AML-193 (cell line): ENCODE data around the gene BMPR1A.
A peak's percentile ranks its signal among the peaks of the same experiment; 100 is the strongest.

Experiments
- DNase-seq, 2 experiments: peaks; one replicate each; lab custom pipeline; 2025; lab: John Stamatoyannopoulos, UW

Gene BMPR1A

GRCh38 chr10:86765548-86765947 lies 9.1 kb downstream of the BMPR1A start:
- DNase-seq, result peak; percentile 12 to 24

GRCh38 chr10:86768412-86769062 lies 12.1 kb downstream of the BMPR1A start:
- no peak for DNase-seq

- DNase-seq, result no peak
These were observed 13.6 kb downstream of the BMPR1A start for GRCh38 chr10:86769991-86770390.

- DNase-seq, result no peak
These were observed 14.1 kb downstream of the BMPR1A start for GRCh38 chr10:86770412-86770960.

GRCh38 chr10:86773498-86773897 lies 17.1 kb downstream of the BMPR1A start:
- no peak for DNase-seq

- no peak for DNase-seq
These were observed 18.8 kb downstream of the BMPR1A start for GRCh38 chr10:86775056-86775869.

GRCh38 chr10:86775870-86776180 lies 19.4 kb downstream of the BMPR1A start:
- DNase-seq, result no peak

- DNase-seq, result no peak
These were observed 23.0 kb downstream of the BMPR1A start for GRCh38 chr10:86779220-86780017.

- DNase-seq, result no peak
These were observed 26.4 kb downstream of the BMPR1A start for GRCh38 chr10:86782701-86783418.

GRCh38 chr10:86785037-86785436 lies 28.6 kb downstream of the BMPR1A start:
- DNase-seq, result no peak

GRCh38 chr10:86785968-86786367 lies 29.5 kb downstream of the BMPR1A start:
- no peak for DNase-seq

- DNase-seq, result no peak
These were observed 29.9 kb downstream of the BMPR1A start for GRCh38 chr10:86786368-86786767.

GRCh38 chr10:86790394-86790793 lies 34.0 kb downstream of the BMPR1A start:
- no peak for DNase-seq

- no peak for DNase-seq
These were observed 36.2 kb downstream of the BMPR1A start for GRCh38 chr10:86792461-86793167.

GRCh38 chr10:86793696-86794095 lies 37.3 kb downstream of the BMPR1A start:
- no peak for DNase-seq

GRCh38 chr10:86795353-86795752 lies 38.9 kb downstream of the BMPR1A start:
- no peak for DNase-seq

- DNase-seq, result no peak
These were observed 41.6 kb downstream of the BMPR1A start for GRCh38 chr10:86798025-86798424.

GRCh38 chr10:86798611-86799010 lies 42.2 kb downstream of the BMPR1A start:
- no peak for DNase-seq

- no peak for DNase-seq
These were observed 42.9 kb downstream of the BMPR1A start for GRCh38 chr10:86799188-86799845.

- no peak for DNase-seq
These were observed 45.6 kb downstream of the BMPR1A start for GRCh38 chr10:86801995-86802394.
